Measurements from ENCODE around the gene BMS1. TPM values are rescaled to one million over a fixed set of nuclear protein-coding genes. Genes with fewer than 3 reads are reported as not detected.
A peak's percentile ranks its signal among the peaks of the same experiment; 100 is the strongest.

The BMS1 gene
- total and polyA plus RNA-seq, 3 donors from 2014 or later: 14.9 to 25.5 (median 23.5) TPM

GRCh38 chr10:42769673-42770072 lies 12.9 kb upstream of the BMS1 start:
- no peaks in the 10 kb centered on the region for H3K36me3 ChIP-seq (ENCODE audit: low read depth, missing control alignments)
- H3K27ac ChIP-seq: peak overlapping the region in 1 of 2 donors; percentile 68
- no peaks in the 10 kb centered on the region for H3K9me3 ChIP-seq
- peaks cover 6% of the 10 kb centered on the region for H3K4me1 ChIP-seq
- peak; percentile 84 for DNase-seq
- intact Hi-C loops (cut with DNase I; ENCODE audit: low total_unique reads): no loop called here
- H3K27me3 ChIP-seq: no peaks in the 10 kb centered on the region
- 34 to 51% methylated on average over 6 to 12 of the region's 12 CpGs for WGBS, 2 donors
- no peak overlapping the region for H3K4me3 ChIP-seq
- TF ChIP-seq CTCF (IDR thresholded peaks at IDR 0.05) (no peak), POLR2A (IDR thresholded peaks at IDR 0.05) (no peak)

- DNase-seq: no peak
- TF ChIP-seq CTCF (IDR thresholded peaks at IDR 0.05): no peak
- TF ChIP-seq POLR2A (IDR thresholded peaks at IDR 0.05): no peak
- Histone ChIP-seq H3K4me3 (no peak overlapping the region), H3K27me3 (no peaks in the 10 kb centered on the region), H3K27ac (no peak overlapping the region), H3K4me1 (no peaks in the 10 kb centered on the region), H3K36me3 (ENCODE audit: low read depth, missing control alignments) (no peaks in the 10 kb centered on the region), H3K9me3 (no peaks in the 10 kb centered on the region)
- intact Hi-C loops (cut with DNase I; ENCODE audit: low total_unique reads): no loop called here
- 50% methylated on average over 1 of the region's 1 CpG for WGBS, 2 donors
Measured at GRCh38 chr10:42776681-42777080, 5.9 kb upstream of the BMS1 start.

GRCh38 chr10:42780456-42780855 lies 2.1 kb upstream of the BMS1 start:
- 85 to 86% methylated on average over 4 of the region's 4 CpGs for WGBS, 2 donors
- no peaks in the 10 kb centered on the region for H3K4me1 ChIP-seq
- H3K27ac ChIP-seq: no peak overlapping the region
- no peak for DNase-seq
- H3K36me3 ChIP-seq (ENCODE audit: low read depth, missing control alignments): no peaks in the 10 kb centered on the region
- no peak overlapping the region for H3K4me3 ChIP-seq
- no peaks in the 10 kb centered on the region for H3K27me3 ChIP-seq
- TF ChIP-seq POLR2A (IDR thresholded peaks at IDR 0.05) (no peak), CTCF (IDR thresholded peaks at IDR 0.05) (no peak)
- H3K9me3 ChIP-seq: no peaks in the 10 kb centered on the region
- intact Hi-C loops (cut with DNase I; ENCODE audit: low total_unique reads): no loop called here

- intact Hi-C loops (cut with DNase I; ENCODE audit: low total_unique reads): no loop called here
- H3K27ac ChIP-seq: peak overlapping the region; percentile 71 to 94
- DNase-seq: peak; percentile 41
- no peaks in the 10 kb centered on the region for H3K36me3 ChIP-seq (ENCODE audit: low read depth, missing control alignments)
- no peaks in the 10 kb centered on the region for H3K27me3 ChIP-seq
- peak overlapping the region; percentile 74 to 77 for H3K4me3 ChIP-seq
- WGBS, 2 donors: 19 to 20% methylated on average over 13 to 17 of the region's 18 CpGs
- no peaks in the 10 kb centered on the region for H3K9me3 ChIP-seq
- TF ChIP-seq CTCF (IDR thresholded peaks at IDR 0.05): no peak
- TF ChIP-seq POLR2A (IDR thresholded peaks at IDR 0.05): no peak
- no peaks in the 10 kb centered on the region for H3K4me1 ChIP-seq
Measured at GRCh38 chr10:42781893-42782445, 626 bp upstream of the BMS1 start.

- Histone ChIP-seq H3K27me3 (no peaks in the 10 kb centered on the region), H3K4me3 (peak overlapping the region; percentile 74 to 77), H3K9me3 (no peaks in the 10 kb centered on the region), H3K27ac (peak overlapping the region; percentile 71 to 94), H3K36me3 (ENCODE audit: low read depth, missing control alignments) (no peaks in the 10 kb centered on the region), H3K4me1 (no peaks in the 10 kb centered on the region)
- WGBS, 2 donors: 1 to 2% methylated on average over 11 of the region's 11 CpGs
- intact Hi-C loops (cut with DNase I; ENCODE audit: low total_unique reads): no loop called here
- peak; percentile 64 for DNase-seq
- no peak for TF ChIP-seq POLR2A (IDR thresholded peaks at IDR 0.05)
Measured at GRCh38 chr10:42783181-42783549, 570 bp downstream of the BMS1 start.

All from testis (tissue), 3 donors.